ENCODE measurements around the gene CBX1. TPM values are rescaled to one million over a fixed set of nuclear protein-coding genes. Genes with fewer than 3 reads are reported as not detected.

CBX1 gene
- polyA plus RNA-seq, 1 donor (not counting 4 experiments of a cell fraction or from before 2014, with no cell fraction given): 42.3 TPM

- no peak overlapping the region for H3K4me3 ChIP-seq (ENCODE audit: control insufficient read depth in 2 of 3, extremely low read depth in 1 of 3, insufficient read depth in 2 of 3, low read depth in 1 of 3, low read length in 3 of 3)
- no peaks in the 10 kb centered on the region for H3K9me3 ChIP-seq (ENCODE audit: control insufficient read depth, low read depth, low read length)
- no peaks in the 10 kb centered on the region for H3K79me2 ChIP-seq (ENCODE audit: control insufficient read depth, insufficient read depth, low read length)
- DNase-seq (ENCODE audit: low read depth, low spot score) (no peak), FAIRE-seq (no peak)
- H3K4me2 ChIP-seq (ENCODE audit: control insufficient read depth, extremely low read depth, insufficient read depth, low read depth, low read length): no peak overlapping the region
- no peak overlapping the region for H2AFZ ChIP-seq (ENCODE audit: control insufficient read depth, low read length)
- no peak for TF ChIP-seq EZH2 (IDR thresholded peaks at IDR 0.05; ENCODE audit: low read length)
- no peaks in the 10 kb centered on the region for H4K20me1 ChIP-seq (ENCODE audit: control insufficient read depth, extremely low read depth, insufficient read depth, low read length)
- H3K36me3 ChIP-seq (ENCODE audit: control insufficient read depth in 2 of 2, extremely low read depth in 1 of 2, insufficient read depth in 2 of 2, low read length in 2 of 2): peaks cover 6 to 13% of the 10 kb centered on the region in 2 experiments
- dilution Hi-C loops (cut with MboI; ENCODE audit: extremely low pct_ligation_motif_present, low sequenced_read_pairs): no loop called here
- H3K27ac ChIP-seq (ENCODE audit: control insufficient read depth, insufficient read depth, low read length): no peak overlapping the region
- H3K4me1 ChIP-seq (ENCODE audit: control insufficient read depth, extremely low read depth, insufficient read depth, low read length): peaks cover 18% of the 10 kb centered on the region
- no peaks in the 10 kb centered on the region for H3K27me3 ChIP-seq (ENCODE audit: control insufficient read depth, extremely low read depth, insufficient read depth, low read length)
- H3K9ac ChIP-seq (ENCODE audit: control insufficient read depth, extremely low read depth, insufficient read depth, low read length): no peak overlapping the region
- no peaks in the 10 kb centered on the region for H3K9me1 ChIP-seq (ENCODE audit: control insufficient read depth, extremely low read depth, insufficient read depth, low read length)
Observed at GRCh38 chr17:48126532-48126850, 25.2 kb upstream of the CBX1 start.

DNA sequence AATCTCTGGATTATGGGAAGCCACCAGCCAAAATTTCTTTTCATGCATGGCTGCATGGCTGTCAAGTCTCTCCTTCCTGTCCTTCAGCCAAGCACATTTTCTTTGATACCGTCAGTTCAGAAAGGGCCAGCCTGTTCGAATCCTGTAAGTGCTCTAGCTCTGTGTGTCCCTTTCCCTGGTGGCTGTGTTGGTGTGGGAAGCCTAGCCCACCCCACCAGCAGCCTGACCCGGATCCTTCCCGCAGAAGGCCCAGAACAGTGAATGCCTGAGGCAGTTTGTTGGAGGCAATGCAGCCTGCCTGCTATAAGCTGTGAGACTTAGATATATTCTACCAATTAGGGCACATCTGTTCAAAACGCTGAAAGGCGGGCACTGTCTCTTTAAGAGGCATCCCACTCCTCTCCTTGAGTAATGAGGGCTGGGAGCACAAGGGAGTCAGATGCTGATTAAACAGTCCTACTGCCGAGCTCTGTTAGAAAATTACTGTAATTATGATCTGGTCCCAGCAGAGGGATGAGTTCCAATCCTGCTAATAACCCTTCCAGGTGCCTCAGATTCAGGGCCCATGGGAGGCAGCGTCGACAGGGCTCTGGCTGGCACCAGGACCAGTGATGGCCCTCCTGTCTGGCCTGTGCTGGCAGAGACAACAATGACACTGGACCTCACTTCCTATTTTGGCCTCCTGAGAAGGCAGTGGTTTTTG is 24.7 kb upstream of the CBX1 start:
- Histone ChIP-seq H3K79me2 (ENCODE audit: control insufficient read depth, insufficient read depth, low read length) (no peaks in the 10 kb centered on the region), H4K20me1 (ENCODE audit: control insufficient read depth, extremely low read depth, insufficient read depth, low read length) (no peaks in the 10 kb centered on the region), H3K9ac (ENCODE audit: control insufficient read depth, extremely low read depth, insufficient read depth, low read length) (no peak overlapping the region), H3K4me1 (ENCODE audit: control insufficient read depth, extremely low read depth, insufficient read depth, low read length) (peaks cover 18% of the 10 kb centered on the region), H3K36me3 (ENCODE audit: control insufficient read depth in 2 of 2, extremely low read depth in 1 of 2, insufficient read depth in 2 of 2, low read length in 2 of 2) (peaks cover 11 to 13% of the 10 kb centered on the region in 2 experiments), H3K9me1 (ENCODE audit: control insufficient read depth, extremely low read depth, insufficient read depth, low read length) (no peaks in the 10 kb centered on the region), H3K9me3 (ENCODE audit: control insufficient read depth, low read depth, low read length) (no peaks in the 10 kb centered on the region), H3K4me2 (ENCODE audit: control insufficient read depth, extremely low read depth, insufficient read depth, low read depth, low read length) (no peak overlapping the region), H3K27me3 (ENCODE audit: control insufficient read depth, extremely low read depth, insufficient read depth, low read length) (no peaks in the 10 kb centered on the region), H2AFZ (ENCODE audit: control insufficient read depth, low read length) (no peak overlapping the region), H3K27ac (ENCODE audit: control insufficient read depth, insufficient read depth, low read length) (no peak overlapping the region), H3K4me3 (ENCODE audit: control insufficient read depth in 2 of 3, extremely low read depth in 1 of 3, insufficient read depth in 2 of 3, low read depth in 1 of 3, low read length in 3 of 3) (no peak overlapping the region)
- TF ChIP-seq, protein P1, sequence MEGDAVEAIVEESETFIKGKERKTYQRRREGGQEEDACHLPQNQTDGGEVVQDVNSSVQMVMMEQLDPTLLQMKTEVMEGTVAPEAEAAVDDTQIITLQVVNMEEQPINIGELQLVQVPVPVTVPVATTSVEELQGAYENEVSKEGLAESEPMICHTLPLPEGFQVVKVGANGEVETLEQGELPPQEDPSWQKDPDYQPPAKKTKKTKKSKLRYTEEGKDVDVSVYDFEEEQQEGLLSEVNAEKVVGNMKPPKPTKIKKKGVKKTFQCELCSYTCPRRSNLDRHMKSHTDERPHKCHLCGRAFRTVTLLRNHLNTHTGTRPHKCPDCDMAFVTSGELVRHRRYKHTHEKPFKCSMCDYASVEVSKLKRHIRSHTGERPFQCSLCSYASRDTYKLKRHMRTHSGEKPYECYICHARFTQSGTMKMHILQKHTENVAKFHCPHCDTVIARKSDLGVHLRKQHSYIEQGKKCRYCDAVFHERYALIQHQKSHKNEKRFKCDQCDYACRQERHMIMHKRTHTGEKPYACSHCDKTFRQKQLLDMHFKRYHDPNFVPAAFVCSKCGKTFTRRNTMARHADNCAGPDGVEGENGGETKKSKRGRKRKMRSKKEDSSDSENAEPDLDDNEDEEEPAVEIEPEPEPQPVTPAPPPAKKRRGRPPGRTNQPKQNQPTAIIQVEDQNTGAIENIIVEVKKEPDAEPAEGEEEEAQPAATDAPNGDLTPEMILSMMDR (optimal IDR thresholded peaks at IDR 0.05 in 1 of 3, IDR thresholded peaks at IDR 0.05 in 1 of 3, conservative IDR thresholded peaks at IDR 0.05 in 1 of 3; ENCODE audit: extremely low read depth in 1 of 3, insufficient read depth in 2 of 3, low read length in 3 of 3): no peak
- TF ChIP-seq EZH2 (IDR thresholded peaks at IDR 0.05; ENCODE audit: low read length): no peak
- FAIRE-seq: no peak
- no peak for DNase-seq (ENCODE audit: low read depth, low spot score)
- dilution Hi-C loops (cut with MboI; ENCODE audit: extremely low pct_ligation_motif_present, low sequenced_read_pairs): no loop called here
